ENCODE results near the gene CFAP91.
"Not testable (repeated sequence)": the region's sequence is repeated elsewhere in the genome, so short reads cannot be mapped to it uniquely, and the experiment has no call there.

CFAP91 gene

GRCh38 chr3:119678209-119678608 is 24.6 kb upstream of the CFAP91 start:
- not testable (repeated sequence) for DNase-seq

- DNase-seq = no peak
Observed at GRCh38 chr3:119679874-119680273, 22.9 kb upstream of the CFAP91 start.

- peak; percentile 21 for DNase-seq
Observed at GRCh38 chr3:119681279-119681678, 21.5 kb upstream of the CFAP91 start.

- no peak for DNase-seq
Observed at GRCh38 chr3:119683421-119683820, 19.4 kb upstream of the CFAP91 start.

GRCh38 chr3:119690043-119690656 is 12.7 kb upstream of the CFAP91 start:
- DNase-seq = peak; percentile 10

- DNase-seq = no peak
Observed at GRCh38 chr3:119695480-119695879, 7.3 kb upstream of the CFAP91 start.

GRCh38 chr3:119697394-119697793 is 5.4 kb upstream of the CFAP91 start:
- DNase-seq = no peak

- DNase-seq = no peak
Observed at GRCh38 chr3:119700269-119700919, 2.4 kb upstream of the CFAP91 start.

- no peak for DNase-seq
Observed at GRCh38 chr3:119700920-119701734, 1.7 kb upstream of the CFAP91 start.

- DNase-seq = no peak
Observed at GRCh38 chr3:119703820-119704531, 1.2 kb downstream of the CFAP91 start.

- no peak for DNase-seq
Observed at GRCh38 chr3:119715105-119715504, 12.3 kb downstream of the CFAP91 start.

- DNase-seq = no peak
Observed at GRCh38 chr3:119716998-119717397, 14.2 kb downstream of the CFAP91 start.

GRCh38 chr3:119717520-119717919 is 14.7 kb downstream of the CFAP91 start:
- no peak for DNase-seq

- DNase-seq = no peak
Observed at GRCh38 chr3:119723022-119723421, 20.2 kb downstream of the CFAP91 start.

- DNase-seq = no peak
Observed at GRCh38 chr3:119726909-119727308, 24.1 kb downstream of the CFAP91 start.

- no peak for DNase-seq
Observed at GRCh38 chr3:119729996-119730395, 27.2 kb downstream of the CFAP91 start.

GRCh38 chr3:119731560-119732343 is 28.9 kb downstream of the CFAP91 start:
- no peak for DNase-seq

- no peak for DNase-seq
Observed at GRCh38 chr3:119733812-119734211, 31.0 kb downstream of the CFAP91 start.

- DNase-seq = no peak
Observed at GRCh38 chr3:119738741-119739140, 35.9 kb downstream of the CFAP91 start.

GRCh38 chr3:119741657-119742590 is 39.1 kb downstream of the CFAP91 start:
- no peak for DNase-seq

GRCh38 chr3:119743921-119744320 is 41.1 kb downstream of the CFAP91 start:
- DNase-seq = peak; percentile 38

Data from NCI-H1105 (cell line).